Stimulated activated CD4-positive, alpha-beta T cell treated with anti-CD3 and anti-CD28 coated beads, Interleukin-15, amount 100 ng/mL, for 48 hours (primary cell): ENCODE results near the gene ZCCHC17.
A peak's percentile ranks its signal among the peaks of the same experiment; 100 is the strongest.
"Not testable (repeated sequence)": the region's sequence is repeated elsewhere in the genome, so short reads cannot be mapped to it uniquely, and the experiment has no call there.

Experiments used
- DNase-seq, 2 donors: peaks; one replicate each; pipeline ENCODE4 v3.0.0-alpha.2; 2020; ENCODE audit warnings: low read depth in 2 of 2

Gene ZCCHC17, protein sequence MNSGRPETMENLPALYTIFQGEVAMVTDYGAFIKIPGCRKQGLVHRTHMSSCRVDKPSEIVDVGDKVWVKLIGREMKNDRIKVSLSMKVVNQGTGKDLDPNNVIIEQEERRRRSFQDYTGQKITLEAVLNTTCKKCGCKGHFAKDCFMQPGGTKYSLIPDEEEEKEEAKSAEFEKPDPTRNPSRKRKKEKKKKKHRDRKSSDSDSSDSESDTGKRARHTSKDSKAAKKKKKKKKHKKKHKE

DNA sequence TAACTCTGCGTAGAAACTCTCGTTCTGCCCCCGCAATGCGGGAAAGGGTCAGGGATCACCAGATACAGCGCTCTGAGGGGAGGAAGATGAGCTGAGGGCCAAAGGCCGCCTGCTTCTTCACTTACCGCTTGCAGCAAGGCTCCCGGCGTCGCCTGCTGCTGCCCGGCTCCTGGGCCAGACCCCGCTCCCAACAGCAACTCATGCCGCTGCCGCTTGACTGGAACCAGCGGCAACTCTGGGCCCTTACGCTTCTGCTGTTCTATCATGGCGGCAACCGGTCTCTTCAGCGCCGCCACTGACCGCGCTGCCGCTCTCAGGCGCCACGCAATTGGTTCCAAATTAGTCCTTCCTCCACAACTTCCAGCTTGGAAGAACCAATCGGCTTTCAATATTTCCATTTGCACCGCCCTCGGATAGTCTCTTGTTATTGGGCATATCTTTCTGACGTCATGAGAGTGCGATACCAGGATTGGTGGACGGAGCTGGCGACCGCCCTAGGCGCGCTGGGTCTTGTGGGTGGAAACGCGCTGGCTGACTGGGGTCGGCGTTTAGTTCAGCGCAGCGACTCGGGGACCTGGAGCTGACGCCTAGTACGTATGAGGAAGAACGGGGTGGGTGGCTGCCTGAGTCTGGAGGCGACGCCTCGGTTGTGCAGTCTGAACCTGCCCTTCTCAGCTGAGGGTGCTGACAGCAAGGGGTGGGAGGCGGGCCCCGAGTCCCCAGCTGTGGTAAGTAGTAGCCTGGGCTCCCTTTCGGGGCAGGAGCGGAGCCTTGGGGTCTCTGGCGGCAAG is at the start of gene ZCCHC17, which contains the start of gene SNRNP40:
ZCCHC17 (plus strand) TSS at position 547 of the 791 bp plus-strand sequence. CDS start 13,067 bp downstream, outside the sequence.
SNRNP40 (minus strand) TSS at position 303 of the 791 bp plus-strand sequence; CDS start at position 266, 37 bp downstream.
- peak; percentile 89 to 93 for DNase-seq

DNA sequence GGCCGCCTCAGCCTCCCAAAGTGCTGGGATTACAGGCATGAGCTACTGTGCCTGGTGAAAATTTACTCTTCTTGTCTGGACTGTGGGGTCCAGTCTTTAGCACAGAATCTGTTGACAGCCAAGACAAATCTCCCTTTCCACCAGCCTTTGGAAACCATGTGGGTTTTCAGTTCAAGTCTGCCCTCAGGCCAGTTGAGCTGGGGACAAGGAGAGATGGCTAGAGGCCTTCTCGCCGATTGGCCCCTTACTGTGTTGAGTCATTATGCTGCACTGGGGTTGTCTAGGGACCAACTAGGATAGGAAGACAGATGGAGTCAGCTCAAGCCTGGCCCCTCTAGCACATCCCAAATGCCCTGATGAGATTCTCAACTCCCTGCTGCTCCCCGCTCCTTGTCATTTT is 48.6 kb upstream of the ZCCHC17 start:
- no peak for DNase-seq

DNA sequence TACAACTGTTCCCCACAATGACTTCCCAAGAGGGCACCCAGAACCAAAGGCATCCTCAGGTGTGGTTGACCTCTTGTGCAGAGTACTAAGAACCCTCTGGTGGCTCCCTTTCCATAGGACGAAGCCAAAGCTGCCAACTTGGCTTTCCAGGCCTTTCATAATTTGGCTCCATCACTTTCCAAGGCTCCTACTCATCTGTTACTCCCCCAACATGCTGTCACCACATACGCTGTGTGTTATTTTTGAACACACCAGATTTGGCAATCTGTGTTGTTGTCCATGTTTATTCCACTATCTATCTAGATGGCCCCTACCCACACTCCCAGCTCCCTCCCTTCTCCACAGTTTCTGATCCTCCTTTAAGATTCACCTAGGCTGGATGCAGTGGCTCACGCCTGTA is 47.0 kb upstream of the ZCCHC17 start:
- no peak for DNase-seq

DNA sequence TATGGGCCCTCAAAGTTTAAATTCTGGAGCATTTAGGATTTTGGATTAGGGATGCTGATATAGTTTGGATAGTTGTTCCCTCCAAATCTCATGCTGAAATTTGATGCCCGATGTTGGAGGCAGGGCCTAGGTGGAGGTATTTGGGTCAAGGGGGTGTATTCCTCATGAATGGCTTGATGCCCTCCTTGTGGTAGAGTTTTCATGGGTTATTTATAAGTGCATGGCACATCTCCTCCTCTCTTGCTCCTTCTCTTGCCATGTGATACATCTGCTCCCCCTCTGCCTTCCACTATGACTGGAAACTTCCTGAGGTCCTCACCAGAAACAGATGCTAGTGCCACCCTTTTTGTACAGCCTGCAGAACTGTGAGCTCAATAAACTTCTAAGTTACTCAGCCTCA is 39.6 kb upstream of the ZCCHC17 start:
- DNase-seq: no peak

DNA sequence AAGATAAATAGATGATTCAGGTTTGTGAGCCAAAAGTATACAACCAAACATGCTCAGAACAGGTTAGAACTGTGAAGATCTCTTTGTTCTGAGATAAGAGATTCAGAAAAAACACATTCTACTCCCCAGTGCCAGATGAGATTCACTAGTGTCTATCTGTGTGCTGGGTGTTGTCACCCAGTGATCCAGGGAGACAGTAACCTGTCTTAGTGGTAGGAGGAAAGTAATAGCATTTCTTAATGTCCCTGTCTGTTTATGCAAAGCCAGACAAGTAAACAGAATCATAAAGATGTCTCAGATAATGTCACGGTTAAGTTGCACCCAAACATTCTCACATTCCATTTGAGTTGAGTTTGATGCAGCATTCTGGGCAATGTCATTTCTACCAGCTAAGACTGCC is 38.3 kb upstream of the ZCCHC17 start:
- DNase-seq: no peak

DNA sequence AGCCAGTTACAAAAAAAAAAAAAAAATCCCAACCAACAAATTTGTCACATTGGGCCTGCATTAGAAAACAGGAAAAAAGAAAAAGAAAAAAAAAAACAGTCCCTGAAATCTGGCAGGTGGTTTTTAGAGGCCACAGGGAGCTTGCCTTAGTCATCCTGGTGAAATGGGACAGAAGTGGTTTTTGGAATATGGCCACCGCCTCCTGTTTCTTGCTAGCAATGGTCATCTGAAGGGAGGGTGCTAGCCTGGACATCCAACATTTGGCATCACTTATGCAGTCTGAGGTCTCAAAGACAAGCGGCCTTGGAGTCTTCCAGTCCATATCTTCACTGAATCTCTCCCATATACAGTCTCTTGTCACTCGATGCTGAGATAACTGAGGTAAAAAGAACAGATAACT is 37.1 kb upstream of the ZCCHC17 start:
- DNase-seq: no peak

DNA sequence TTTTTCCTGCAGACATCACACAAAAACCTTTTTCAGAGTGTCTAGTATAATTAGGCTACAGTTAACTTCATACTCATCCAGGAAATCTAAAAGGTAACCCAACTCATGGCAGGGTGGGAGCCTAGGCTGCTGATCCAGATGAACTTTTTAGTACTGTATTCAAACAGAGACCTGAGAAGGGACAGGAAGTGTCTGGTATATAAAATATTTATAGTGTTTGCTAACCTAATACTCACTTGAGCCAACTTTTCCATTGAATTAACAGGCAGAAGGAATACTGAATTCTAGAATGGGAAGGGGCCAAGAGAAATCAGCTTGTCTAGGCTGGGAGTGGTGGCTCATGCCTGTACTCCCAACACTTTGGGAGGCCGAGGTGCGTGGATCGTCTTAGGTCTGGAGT is 34.9 kb upstream of the ZCCHC17 start:
- no peak for DNase-seq

DNA sequence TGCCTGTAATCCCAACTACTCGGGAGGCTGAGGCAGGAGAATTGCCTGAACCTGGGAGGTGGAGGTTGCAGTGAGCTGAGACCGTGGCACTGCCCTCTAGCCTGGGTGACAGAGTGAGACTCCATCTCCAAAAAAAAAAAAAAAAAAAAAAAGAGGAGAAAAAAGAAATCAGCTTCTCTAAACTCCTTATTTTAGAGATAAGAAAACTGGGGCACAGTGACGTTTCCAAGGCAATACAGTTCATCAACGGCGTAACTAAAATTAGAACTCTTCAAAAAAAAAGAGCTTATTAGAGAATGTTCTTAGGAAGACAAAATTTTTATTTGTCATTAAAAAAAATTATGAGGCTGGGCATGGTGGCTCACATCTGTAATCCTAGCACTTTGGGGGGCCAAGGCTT is 34.4 kb upstream of the ZCCHC17 start:
- DNase-seq: not testable (repeated sequence)

DNA sequence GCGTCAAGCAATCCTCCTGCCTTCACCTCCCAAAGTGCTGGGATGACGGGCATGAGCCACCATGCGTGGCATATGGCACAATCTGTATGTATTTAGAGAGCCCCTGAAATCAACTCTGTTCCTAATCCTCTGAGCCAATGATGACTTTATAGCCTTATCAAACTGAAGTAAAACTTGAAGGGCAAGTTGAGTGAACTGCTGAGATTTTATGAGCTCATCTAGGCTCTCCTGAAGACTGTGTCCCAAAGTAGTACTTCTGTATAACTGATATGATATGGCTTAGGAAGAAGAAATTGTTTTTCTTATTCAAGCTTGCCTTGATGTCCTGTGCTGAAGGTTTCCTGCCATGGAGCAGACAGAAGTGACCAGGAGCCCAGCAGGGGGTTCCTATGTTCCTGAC is 33.4 kb upstream of the ZCCHC17 start:
- no peak for DNase-seq

DNA sequence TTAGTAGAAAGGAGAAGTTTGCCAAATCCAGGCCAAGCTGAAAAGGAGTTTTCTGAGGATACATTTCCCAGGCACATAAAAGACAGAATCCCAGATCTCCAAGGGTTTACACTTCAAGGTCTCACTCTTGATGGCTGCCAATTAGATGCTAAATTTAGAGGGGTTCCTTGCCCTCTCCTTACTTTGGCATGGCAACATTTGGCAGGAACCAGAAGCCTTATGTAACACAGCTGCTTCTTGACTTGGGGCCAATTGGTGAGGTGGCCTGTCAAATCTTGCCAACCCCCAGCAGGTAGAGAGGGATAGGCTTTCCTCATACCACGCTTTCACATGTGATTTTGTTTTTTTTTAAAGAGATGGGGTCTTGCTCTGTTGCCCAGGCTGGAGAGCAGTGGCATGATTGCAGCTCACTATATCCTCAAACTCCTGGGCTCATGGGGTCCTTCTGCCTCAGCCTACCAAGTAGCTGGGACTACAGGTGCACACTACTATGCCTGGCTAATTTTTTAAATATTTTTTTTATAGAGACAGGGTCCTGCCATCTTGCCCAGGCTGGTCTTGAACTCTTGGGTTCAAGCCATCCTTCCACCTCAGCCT is 31.9 kb upstream of the ZCCHC17 start:
- DNase-seq: no peak

DNA sequence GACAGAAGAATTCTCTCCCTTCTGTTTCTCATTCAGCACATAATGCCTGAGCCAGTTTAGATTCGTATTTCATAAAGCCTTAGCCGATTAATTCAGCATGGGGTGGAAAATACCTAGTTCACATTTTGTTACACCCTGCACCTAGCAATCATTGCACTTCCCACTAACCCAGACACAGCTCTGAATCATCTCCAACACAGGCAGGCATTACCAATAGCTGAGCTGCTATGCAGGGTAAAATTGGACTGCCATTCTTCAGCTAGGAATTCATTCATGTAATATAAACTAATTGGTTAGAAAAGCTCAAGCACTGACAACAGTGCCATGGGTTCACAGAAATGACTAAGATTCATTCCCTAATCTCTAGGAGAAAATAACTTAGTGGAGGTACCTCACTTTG is 30.3 kb upstream of the ZCCHC17 start:
- no peak for DNase-seq

DNA sequence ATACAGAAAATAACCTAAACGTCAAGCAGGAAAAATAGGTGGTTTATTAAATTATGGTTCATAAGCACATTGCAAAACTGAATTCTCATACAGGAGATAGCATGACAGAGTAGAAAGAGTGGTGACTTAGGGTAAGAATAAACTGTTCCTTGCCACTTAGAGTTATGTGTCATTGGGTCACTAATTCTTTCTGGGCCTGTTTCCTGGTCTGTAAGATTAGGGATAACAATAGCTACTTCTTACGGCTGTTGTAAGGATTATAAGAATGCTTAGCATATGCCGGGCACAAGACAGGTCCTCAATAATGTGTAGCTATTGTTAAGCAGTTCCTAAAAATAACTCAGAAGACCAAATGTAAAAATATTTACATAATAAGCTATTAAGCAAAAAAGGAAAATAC is 24.5 kb upstream of the ZCCHC17 start:
- no peak for DNase-seq

DNA sequence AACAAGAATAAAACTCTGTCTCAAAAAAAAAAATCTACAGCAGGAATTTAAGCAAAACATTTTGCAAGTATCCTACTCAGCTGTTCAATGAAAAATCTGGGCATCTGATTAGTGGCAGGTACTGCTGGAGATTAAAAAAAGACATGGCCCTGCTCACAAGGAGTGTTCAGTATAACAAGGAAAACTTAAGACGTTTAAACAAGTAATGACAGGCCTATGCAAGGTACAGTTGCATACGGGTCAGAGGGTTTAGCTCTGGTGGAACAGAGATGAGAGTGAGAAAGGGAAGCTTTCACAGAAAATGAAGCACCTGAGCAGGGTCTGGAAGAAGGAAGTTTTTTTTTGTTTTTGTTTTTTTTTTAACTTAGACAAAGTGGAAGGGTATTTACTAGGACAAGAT is 23.2 kb upstream of the ZCCHC17 start:
- no peak for DNase-seq

DNA sequence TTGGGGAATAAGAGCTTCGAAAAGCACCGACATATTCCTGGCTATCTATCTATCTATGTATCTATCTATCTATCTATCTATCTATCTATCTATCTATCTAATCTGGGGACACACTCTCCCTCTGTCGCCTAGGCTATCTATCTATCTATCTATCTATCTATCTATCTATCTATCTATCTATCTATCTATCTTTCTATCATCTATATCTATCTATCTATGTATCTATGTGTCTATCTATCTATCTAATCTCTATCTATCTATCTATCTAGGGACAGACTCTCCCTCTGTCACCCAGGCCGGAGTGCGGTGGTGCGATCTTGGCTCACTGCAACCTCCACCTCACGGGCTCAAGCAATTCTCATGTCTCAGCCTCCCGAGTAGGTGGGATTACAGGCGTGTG is 14.4 kb upstream of the ZCCHC17 start:
- not testable (repeated sequence) for DNase-seq

DNA sequence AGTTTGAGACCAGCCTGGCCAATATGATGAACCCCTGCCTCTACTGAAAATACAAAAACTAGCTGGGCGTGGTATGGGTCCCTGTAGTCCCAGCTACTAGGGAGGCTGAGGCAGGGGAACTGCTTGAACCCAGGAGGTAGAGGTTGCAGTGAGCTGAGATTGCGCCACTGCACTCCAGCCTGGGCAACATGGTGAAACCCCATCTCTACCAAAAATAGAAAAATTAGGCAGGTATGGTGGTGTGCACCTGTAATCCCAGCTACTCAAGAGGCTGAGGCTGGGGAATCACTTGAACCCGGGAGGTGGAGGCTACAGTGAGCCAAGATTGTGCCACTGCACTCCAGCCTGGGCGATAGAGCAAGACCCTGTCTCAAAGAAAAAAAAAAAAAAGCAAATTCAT is 9.0 kb upstream of the ZCCHC17 start:
- DNase-seq: not testable (repeated sequence)

DNA sequence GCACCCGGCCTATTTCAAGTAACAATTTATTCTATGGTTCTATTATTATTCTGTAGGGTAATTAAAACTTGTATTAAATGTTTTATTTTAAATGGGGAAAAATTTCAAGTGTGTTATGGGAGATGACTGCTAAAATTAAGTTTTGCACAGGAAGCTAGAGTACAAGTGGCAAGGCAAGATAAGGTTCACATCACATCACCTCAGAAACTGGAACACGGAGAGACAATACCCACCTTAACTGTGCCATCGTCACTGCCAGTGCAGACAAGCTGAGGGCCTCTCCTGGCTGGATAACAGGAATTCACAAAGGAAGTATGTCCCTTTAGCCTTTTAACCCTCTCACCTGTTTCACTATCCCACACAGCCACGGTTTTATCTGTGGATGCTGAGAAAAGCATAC is 7.8 kb upstream of the ZCCHC17 start:
- no peak for DNase-seq

DNA sequence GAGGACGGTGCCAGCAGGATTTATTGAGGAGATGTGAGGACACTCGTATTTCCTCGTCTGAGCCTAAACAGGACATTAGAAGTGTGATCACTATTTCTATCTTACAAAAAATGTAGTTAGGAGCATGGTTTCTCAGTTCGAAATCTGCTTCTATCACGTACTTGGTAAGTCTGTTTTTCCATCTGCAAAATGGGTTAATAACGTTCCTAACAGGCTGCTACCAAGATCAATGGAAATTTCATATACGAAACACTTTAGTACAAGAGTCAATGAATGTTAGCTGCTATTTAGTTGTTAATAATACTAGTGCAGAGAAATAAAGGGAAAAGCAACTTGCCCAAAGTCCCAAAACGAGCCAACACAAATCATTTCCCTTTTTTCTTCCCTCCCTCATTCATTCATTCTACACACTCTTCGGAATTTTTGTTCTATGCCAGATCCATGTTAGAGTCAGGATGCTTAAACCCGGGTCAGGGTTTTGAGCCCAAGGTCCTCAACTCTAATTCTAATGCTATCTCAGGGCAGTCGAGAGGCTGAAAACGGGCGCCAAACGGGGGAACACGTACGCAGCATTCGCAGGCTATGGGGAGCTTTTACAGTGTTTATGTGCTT is 852 bp upstream of the ZCCHC17 start:
- DNase-seq: no peak

DNA sequence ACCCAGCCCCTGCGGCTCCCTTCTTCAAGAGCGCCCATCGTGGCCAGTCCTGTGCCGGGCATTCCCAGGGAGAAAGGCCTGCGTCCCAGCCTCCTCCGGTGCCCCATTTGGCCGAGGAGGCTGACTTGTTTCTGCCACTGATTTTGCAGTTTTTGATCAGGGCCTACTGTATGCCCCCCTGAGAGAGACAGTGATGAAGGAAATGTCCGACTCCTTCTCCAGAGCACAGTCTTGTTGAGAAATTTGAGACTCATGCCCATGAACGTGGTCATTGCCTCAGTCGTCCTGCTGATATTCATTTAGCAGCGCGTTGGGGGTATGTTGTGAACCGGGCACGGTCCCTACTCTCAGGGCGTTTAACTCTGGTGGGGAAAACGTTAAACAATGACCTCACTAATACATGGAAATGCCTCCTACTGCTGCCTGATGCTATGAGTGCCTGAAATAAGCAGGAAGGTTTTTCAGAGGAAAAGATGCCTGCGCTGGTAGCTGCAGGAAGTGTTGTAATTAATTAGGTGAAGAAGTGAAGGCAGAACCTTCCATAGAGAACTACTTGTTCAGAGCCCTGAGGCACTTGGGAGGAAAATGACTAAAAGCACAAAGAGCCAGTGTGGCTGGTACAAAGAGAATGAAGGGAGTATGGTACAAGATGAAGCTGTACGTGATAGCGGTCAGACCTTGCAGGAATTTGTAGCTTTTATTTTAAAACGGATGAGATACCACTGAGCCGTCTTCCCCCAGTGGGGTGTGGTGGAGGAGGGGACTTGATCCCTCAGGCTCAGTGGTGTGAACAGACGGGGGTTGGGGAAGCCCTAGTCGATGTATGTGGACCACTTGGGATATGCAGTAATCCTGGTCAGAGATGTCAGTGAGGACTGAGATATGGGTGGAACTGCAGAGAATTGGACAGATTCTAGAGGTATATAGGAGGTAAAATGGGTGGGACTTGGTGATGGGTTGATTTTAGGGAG is 730 bp downstream of the ZCCHC17 start:
- DNase-seq: no peak

DNA sequence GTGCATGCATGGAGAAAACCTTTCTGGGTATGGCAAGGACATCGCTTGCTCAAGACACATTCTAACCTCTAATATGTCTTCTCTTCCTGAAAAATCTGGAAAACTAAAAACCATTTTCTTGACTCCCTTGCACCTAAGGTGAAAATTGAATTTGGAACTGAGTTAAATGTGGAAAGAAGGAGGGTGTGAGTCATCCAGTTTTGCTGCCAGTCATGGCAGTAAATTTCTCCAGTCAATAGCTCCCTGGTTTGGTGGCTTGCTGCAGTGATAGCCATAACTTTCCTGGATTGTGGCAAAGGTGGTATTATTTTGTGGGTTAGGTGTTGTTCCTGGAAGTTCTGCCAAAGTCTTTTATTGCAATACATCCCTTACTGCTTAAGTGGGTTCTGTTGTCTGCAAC is 2.5 kb downstream of the ZCCHC17 start:
- no peak for DNase-seq

DNA sequence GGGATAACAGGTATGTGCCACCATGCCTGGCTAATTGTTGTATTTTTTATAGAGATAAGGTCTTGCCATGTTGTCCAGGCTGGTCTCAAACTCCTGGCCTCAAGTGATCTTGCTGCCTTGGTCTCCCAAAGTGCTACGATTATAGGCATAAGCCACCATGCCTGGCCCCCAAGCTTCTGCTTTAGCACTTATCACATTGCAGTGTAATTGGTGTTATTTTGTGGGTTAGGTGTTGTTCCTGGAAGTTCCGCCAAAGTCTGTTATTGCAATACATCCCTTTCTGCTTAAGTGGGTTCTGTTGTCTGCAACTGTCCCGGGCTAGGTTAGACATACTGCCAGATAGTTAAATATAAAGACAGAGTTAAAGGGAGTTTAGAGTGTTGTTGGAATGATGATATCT is 3.4 kb downstream of the ZCCHC17 start:
- no peak for DNase-seq

DNA sequence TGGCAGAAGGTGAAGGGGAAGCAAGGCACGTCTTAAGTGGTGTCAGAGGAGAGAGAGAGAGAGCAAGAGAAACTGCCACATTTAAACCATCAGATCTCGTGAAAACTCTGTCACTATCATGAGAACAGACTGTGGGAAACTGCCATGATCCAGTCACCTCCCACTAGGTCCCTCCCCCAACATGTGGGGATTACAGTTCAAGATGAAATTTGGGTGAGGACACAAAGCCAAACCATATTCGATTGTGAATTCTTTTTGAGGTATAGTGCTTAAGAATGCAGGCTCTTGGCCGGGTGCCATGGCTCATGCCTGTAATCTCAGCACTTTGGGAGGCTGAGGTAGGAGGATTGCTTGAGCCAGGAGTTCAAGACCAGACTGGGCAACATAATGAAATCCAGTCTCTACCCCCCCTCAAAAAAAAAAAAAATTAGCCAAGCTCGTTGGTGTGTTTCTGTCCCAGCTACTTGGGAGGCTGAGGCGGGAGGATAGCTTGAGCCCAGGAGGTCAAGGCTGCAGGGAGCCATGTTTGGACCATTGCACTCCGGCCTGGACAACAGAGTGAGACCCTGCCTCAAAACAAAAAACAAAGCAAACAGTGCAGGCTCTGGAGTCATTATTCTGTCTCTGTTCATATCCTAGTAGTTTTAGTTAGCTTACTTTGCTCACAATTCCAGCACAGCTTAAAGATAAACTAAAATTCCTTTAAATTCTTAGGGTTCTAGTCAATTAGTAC is 6.0 kb downstream of the ZCCHC17 start:
- no peak for DNase-seq
